Lower lobe of right lung (tissue), 2 donors: ENCODE data around the gene HYI. TPM values are rescaled to one million over a fixed set of nuclear protein-coding genes. Genes with fewer than 3 reads are reported as not detected.
"Not testable (repeated sequence)": the region's sequence is repeated elsewhere in the genome, so short reads cannot be mapped to it uniquely, and the experiment has no call there.

Source experiments
- ATAC-seq, 2 donors: fragments of 200-7000 bp; cut with Tn5 transposase; one replicate each; pipeline ENCODE4 v1.9.1; 2020 to 2022; ENCODE audit warnings: mild to moderate bottlenecking in 2 of 2, moderate library complexity in 2 of 2
- DNase-seq: peaks from one replicate; pipeline ENCODE4 v3.0.0-alpha.2; 2020
- H3K27ac ChIP-seq: fragments of 200-600 bp; one replicate; pipeline ENCODE4 v1.8.0; 2022
- H3K27me3 ChIP-seq: fragments of 200-600 bp; one replicate; pipeline ENCODE4 v1.8.0; 2022; ENCODE audit warnings: low read depth
- H3K36me3 ChIP-seq: fragments of 200-600 bp; one replicate; pipeline ENCODE4 v1.8.0; 2022; ENCODE audit warnings: mild to moderate bottlenecking
- H3K4me1 ChIP-seq: fragments of 200-600 bp; one replicate; pipeline ENCODE4 v1.8.0; 2022
- H3K4me3 ChIP-seq: fragments of 200-600 bp; one replicate; pipeline ENCODE4 v1.8.0; 2022; ENCODE audit warnings: mild to moderate bottlenecking
- H3K9me3 ChIP-seq: fragments of 200-600 bp; one replicate; pipeline ENCODE4 v1.8.0; 2022
- CTCF ChIP-seq: fragments of 200-600 bp; IDR thresholded peaks from one replicate; pipeline ENCODE4 v1.8.0; 2022; ENCODE audit warnings: antibody characterized with exemption, mild to moderate bottlenecking
- intact Hi-C: fragments of 100-400 bp; cut with DNase I; formaldehyde crosslinking; loops from one replicate; pipeline ENCODE4 v1.11.0; 2022
- long read RNA-seq: library from polyadenylated mRNA; unstranded; transcript quantifications from one replicate; pipeline ENCODE4 v2.0.0, GENCODE V29; 2021
- total RNA-seq: library from RNA; stranded (reverse); fragmentation: NEBNext Ultra II Directional; extraction: Animal tissue kit (Norgen Biotek cat#: 25700); gene quantifications from one replicate; pipeline ENCODE4 v1.2.1, GENCODE V29; 2021
- donor health status: DM: no; HTN: yes; CAD: no; lungs with severe emphysema.

Gene HYI, protein sequence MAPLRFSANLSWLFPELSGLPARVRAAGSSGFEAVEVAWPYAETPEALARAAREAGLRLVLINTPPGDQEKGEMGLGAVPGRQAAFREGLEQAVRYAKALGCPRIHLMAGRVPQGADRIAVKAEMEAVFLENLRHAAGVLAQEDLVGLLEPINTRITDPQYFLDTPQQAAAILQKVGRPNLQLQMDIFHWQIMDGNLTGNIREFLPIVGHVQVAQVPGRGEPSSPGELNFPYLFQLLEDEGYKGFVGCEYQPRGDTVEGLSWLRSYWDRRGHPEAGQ
- total RNA-seq: 67.7 TPM
- long read RNA-seq, transcript HYI-201 (8 exons, 1,265 nt): minor isoform, 5 of 56 reads
- long read RNA-seq, transcript HYI-204 (8 exons, 1,066 nt): major isoform, 16 of 56 reads
- long read RNA-seq, transcript HYI-202 (6 exons, 2,173 nt): minor isoform, 5 of 56 reads
- long read RNA-seq, partial matches to known transcripts: 4 of 56 reads
- long read RNA-seq, other reads (novel, unspliced or antisense): 22 of 56 reads

- no peaks in the 10 kb centered on the region for H3K27me3 ChIP-seq
- TF ChIP-seq CTCF: no peak
- H3K4me3 ChIP-seq: peak within 1 kb of the TSS; percentile 67
- ATAC-seq: peak; percentile 86 to 90
- H3K9me3 ChIP-seq: no peaks in the 10 kb centered on the region
- DNase-seq: peak; percentile 92
- peaks cover 33% of the 10 kb centered on the region for H3K36me3 ChIP-seq
- intact Hi-C loops: no loop called here
- peaks cover 6% of the 10 kb centered on the region for H3K4me1 ChIP-seq
- peak within 1 kb of the TSS; percentile 91 for H3K27ac ChIP-seq
These were observed at the start of gene HYI for GRCh38 chr1:43453442-43454269. Gene HYI (minus strand): TSS chr1:43453931. CDS start chr1:43453793, 138 bp downstream.

DNA sequence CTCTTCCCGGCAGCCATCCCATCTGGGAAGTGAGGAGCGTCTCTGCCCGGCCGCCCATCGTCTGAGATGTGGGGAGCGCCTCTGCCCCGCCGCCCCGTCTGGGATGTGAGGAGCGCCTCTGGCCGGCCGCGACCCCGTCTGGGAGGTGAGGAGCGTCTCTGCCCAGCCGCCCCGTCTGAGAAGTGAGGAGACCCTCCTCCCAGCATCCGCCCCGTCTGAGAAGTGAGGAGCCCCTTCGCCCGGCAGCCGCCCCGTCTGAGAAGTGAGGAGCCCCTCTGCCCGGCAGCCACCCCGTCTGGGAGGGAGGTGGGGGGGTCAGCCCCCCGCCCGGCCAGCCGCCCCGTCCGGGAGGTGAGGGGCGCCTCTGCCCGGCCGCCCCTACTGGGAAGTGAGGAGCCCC lies 48.1 kb upstream of the HYI start:
- H3K9me3 ChIP-seq, H3K4me1 ChIP-seq, DNase-seq, intact Hi-C loops, ATAC-seq, H3K27ac ChIP-seq, H3K36me3 ChIP-seq, H3K4me3 ChIP-seq, H3K27me3 ChIP-seq: not testable (repeated sequence)

- intact Hi-C loops: no loop called here
- Histone ChIP-seq H3K4me1 (no peaks in the 10 kb centered on the region), H3K36me3 (no peaks in the 10 kb centered on the region), H3K9me3 (no peaks in the 10 kb centered on the region), H3K4me3 (no peak overlapping the region), H3K27ac (no peak overlapping the region), H3K27me3 (no peaks in the 10 kb centered on the region)
- ATAC-seq (no peak), DNase-seq (no peak)
- TF ChIP-seq CTCF: no peak
These were observed 46.2 kb upstream of the HYI start for GRCh38 chr1:43499898-43500297.

GRCh38 chr1:43495204-43495603 lies 41.5 kb upstream of the HYI start:
- Histone ChIP-seq H3K9me3 (peaks cover 11% of the 10 kb centered on the region), H3K4me3 (no peak overlapping the region), H3K4me1 (peaks cover 19% of the 10 kb centered on the region), H3K27ac (no peak overlapping the region), H3K27me3 (no peaks in the 10 kb centered on the region), H3K36me3 (no peaks in the 10 kb centered on the region)
- DNase-seq (peak; percentile 80), ATAC-seq (peak; percentile 92 to 94)
- no peak for TF ChIP-seq CTCF
- intact Hi-C loops: no loop called here

DNA sequence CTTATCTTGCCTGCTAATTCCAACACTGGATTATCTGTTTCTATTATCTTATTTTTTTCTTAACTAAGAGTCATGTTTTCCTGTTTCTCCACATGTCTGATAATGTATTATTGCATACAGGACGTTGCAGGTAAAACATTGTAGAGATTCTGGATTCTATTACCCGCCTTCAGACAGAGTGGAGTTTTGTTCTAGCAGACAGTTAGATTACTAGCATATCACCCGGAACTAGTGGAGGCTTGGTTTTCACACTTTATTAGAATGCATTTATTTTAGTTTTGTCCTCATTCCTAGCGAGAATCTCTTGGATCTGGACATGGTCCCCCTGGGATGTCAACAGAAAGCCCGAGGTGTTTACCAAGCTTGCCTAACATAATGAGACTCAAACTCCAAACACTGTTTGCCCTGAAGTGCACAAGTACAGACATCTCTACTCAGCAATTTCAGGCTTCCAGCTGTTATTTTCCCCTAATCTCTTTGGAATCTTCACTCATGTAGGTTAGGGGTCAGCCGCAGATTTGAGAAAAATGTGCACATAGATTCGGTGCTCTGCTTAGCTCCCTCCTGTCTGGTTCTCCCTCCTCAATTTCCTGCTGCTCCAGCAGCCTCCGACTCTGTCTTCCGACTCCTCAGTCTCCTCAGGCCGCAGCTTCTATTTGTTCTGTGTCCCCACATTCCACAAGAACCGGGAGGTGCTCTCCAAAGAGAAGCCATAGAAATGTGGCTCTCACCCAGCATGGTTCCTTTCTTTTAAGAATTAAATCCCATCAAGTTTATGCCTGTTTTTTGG lies 40.1 kb upstream of the HYI start:
- Histone ChIP-seq H3K9me3 (peaks cover 13% of the 10 kb centered on the region), H3K4me3 (no peak overlapping the region), H3K27me3 (no peaks in the 10 kb centered on the region), H3K4me1 (peaks cover 19% of the 10 kb centered on the region), H3K36me3 (no peaks in the 10 kb centered on the region), H3K27ac (peak overlapping the region; percentile 42)
- no peak for TF ChIP-seq CTCF
- ATAC-seq (peak; percentile 21 to 60), DNase-seq (no peak)
- intact Hi-C loops: no loop called here
